GM23338 (cell line): Measurements from ENCODE around the gene TNPO1. TPM values are rescaled to one million over a fixed set of nuclear protein-coding genes. Genes with fewer than 3 reads are reported as not detected.

Experiments
- ATAC-seq: fragments of 200-7000 bp; cut with Tn5 transposase; 3 replicates; pipeline ENCODE4 v1.9.1; 2020
- DNase-seq: peaks from one replicate; pipeline ENCODE4 v3.0.0-alpha.2; 2015; ENCODE audit warnings: low spot score
- H2AFZ ChIP-seq: fragments of 200-600 bp; sonication (generic); 2 replicates; pipeline ENCODE4 v1.8.0; 2016; ENCODE audit warnings: antibody characterized with exemption, mild to moderate bottlenecking, moderate library complexity
- H3F3A ChIP-seq: fragments of 200-600 bp; sonication (generic); replicated peaks from 2 replicates; pipeline ENCODE4 v1.8.0; 2017; ENCODE audit warnings: antibody characterized with exemption, mixed run types, low read depth
- H3K27ac ChIP-seq: fragments of 200-600 bp; sonication (generic); 2 replicates; pipeline ENCODE4 v1.6.1; 2016; ENCODE audit warnings: low read depth
- H3K27me3 ChIP-seq: fragments of 200-600 bp; sonication (generic); 2 replicates; pipeline ENCODE4 v1.8.0; 2016; ENCODE audit warnings: mild to moderate bottlenecking, mixed run types, moderate library complexity; ENCODE audit not compliant: insufficient read depth
- H3K36me3 ChIP-seq: fragments of 200-600 bp; sonication (generic); 2 replicates; pipeline ENCODE4 v1.8.0; 2016; ENCODE audit warnings: mild to moderate bottlenecking; ENCODE audit not compliant: insufficient read depth
- H3K4me1 ChIP-seq: fragments of 200-600 bp; sonication (generic); 2 replicates; pipeline ENCODE4 v1.8.0; 2016; ENCODE audit warnings: mild to moderate bottlenecking, moderate library complexity; ENCODE audit not compliant: insufficient read depth
- H3K4me2 ChIP-seq: fragments of 200-600 bp; sonication (generic); 2 replicates; pipeline ENCODE4 v1.7.1; 2017; ENCODE audit warnings: mixed run types
- H3K4me3 ChIP-seq: fragments of 200-600 bp; sonication (generic); 2 replicates; pipeline ENCODE4 v1.6.1; 2016; ENCODE audit warnings: mixed run types
- H3K79me2 ChIP-seq: fragments of 200-600 bp; sonication (generic); replicated peaks from 2 replicates; pipeline ENCODE4 v1.8.0; 2017; ENCODE audit warnings: mild to moderate bottlenecking; ENCODE audit not compliant: insufficient read depth
- H3K9me2 ChIP-seq: fragments of 200-600 bp; sonication (generic); 2 replicates; pipeline ENCODE4 v1.8.0; 2017; ENCODE audit not compliant: insufficient read depth
- H4K20me1 ChIP-seq: fragments of 200-600 bp; sonication (generic); replicated peaks from 2 replicates; pipeline ENCODE4 v1.8.0; 2017; ENCODE audit warnings: mild to moderate bottlenecking; ENCODE audit not compliant: insufficient read depth
- H3K27ac Mint-ChIP-seq: 2 replicates; pipeline ENCODE4 v1.8.0; 2020; ENCODE audit warnings: inconsistent platforms, mild to moderate bottlenecking, moderate library complexity, mixed read lengths
- H3K27me3 Mint-ChIP-seq: 3 replicates; pipeline ENCODE4 v1.8.0; 2022; ENCODE audit warnings: low read depth, mild to moderate bottlenecking, moderate library complexity, mixed read lengths, inconsistent platforms; ENCODE audit not compliant: insufficient read depth, poor library complexity
- H3K36me3 Mint-ChIP-seq: 3 replicates; pipeline ENCODE4 v1.8.0; 2021; ENCODE audit warnings: low read depth, mild to moderate bottlenecking, inconsistent platforms, moderate library complexity, mixed read lengths
- H3K4me1 Mint-ChIP-seq: 3 replicates; pipeline ENCODE4 v1.8.0; 2020; ENCODE audit warnings: mild to moderate bottlenecking, inconsistent platforms, mixed read lengths
- H3K4me3 Mint-ChIP-seq: 3 replicates; pipeline ENCODE4 v1.8.0; 2021; ENCODE audit warnings: moderate library complexity, mild to moderate bottlenecking, inconsistent platforms, mixed read lengths
- H3K9me3 Mint-ChIP-seq: 3 replicates; pipeline ENCODE4 v1.8.0; 2020; ENCODE audit warnings: moderate library complexity, mild to moderate bottlenecking, inconsistent platforms, mixed read lengths
- CREB1 ChIP-seq: fragments of 250-450 bp; sonication (Bioruptor Pico); IDR thresholded peaks from 2 replicates; pipeline ENCODE4 v1.5.0; 2020; ENCODE audit warnings: low read depth, mild to moderate bottlenecking, moderate library complexity
- CTCF ChIP-seq, 2 experiments: fragments of 200-600 bp in 1 of 2; sonication (generic) in 1 of 2; conservative IDR thresholded peaks; 2 replicates each; pipeline versions ENCODE4 v1.5.1 to v1.6.1; 2016 to 2017; ENCODE audit warnings: antibody characterized with exemption in 2 of 2, low read depth in 2 of 2, mild to moderate bottlenecking in 2 of 2, moderate library complexity in 1 of 2
- ETS1 ChIP-seq: IDR thresholded peaks from 2 replicates; pipeline ENCODE4 v1.6.1; 2016; ENCODE audit warnings: antibody characterized with exemption
- EZH2 ChIP-seq: fragments of 200-600 bp; sonication (generic); IDR thresholded peaks from one replicate; pipeline ENCODE4 v1.8.0; 2017; ENCODE audit warnings: antibody characterized with exemption, mild to moderate bottlenecking, low read depth; ENCODE audit not compliant: unreplicated experiment
- EZH2phosphoT487 ChIP-seq: fragments of 200-600 bp; sonication (generic); IDR thresholded peaks from one replicate; pipeline ENCODE4 v1.8.1; 2018; ENCODE audit warnings: antibody characterized with exemption; ENCODE audit not compliant: unreplicated experiment
- JUNB ChIP-seq: IDR thresholded peaks from one replicate; pipeline ENCODE4 v1.6.1; 2016; ENCODE audit warnings: antibody characterized with exemption; ENCODE audit not compliant: unreplicated experiment
- NANOG ChIP-seq: IDR thresholded peaks from 2 replicates; pipeline ENCODE4 v1.6.1; 2016; ENCODE audit warnings: antibody characterized with exemption, borderline replicate concordance
- POLR2AphosphoS5 ChIP-seq: IDR thresholded peaks from 2 replicates; pipeline ENCODE4 v1.6.1; 2016; ENCODE audit warnings: antibody characterized with exemption, low read depth
- STAT1 ChIP-seq: IDR thresholded peaks from one replicate; pipeline ENCODE4 v1.6.1; 2016; ENCODE audit warnings: antibody characterized with exemption; ENCODE audit not compliant: unreplicated experiment
- ZNF114 ChIP-seq: fragments of 250-450 bp; sonication (Bioruptor Pico); IDR thresholded peaks from 2 replicates; pipeline ENCODE4 v1.5.0; 2020; ENCODE audit warnings: mild to moderate bottlenecking, moderate library complexity
- ZNF331 ChIP-seq: fragments of 250-450 bp; sonication (Bioruptor Pico); IDR thresholded peaks from 2 replicates; pipeline ENCODE4 v1.5.0; 2020; ENCODE audit warnings: low read depth, mild to moderate bottlenecking, moderate library complexity
- polyA plus RNA-seq: library from polyadenylated mRNA; unstranded; fragments of >200 nt; fragmentation: Nextera tagmentation; extraction: Ambion mirVana; gene quantifications from 2 replicates; pipeline ENCODE4 v1.2.1, GENCODE V29; 2016
- total RNA-seq: library from RNA; depleted of rRNA; stranded (reverse); fragments of >200 nt; shearing (Covaris generic); gene quantifications from 2 replicates; pipeline ENCODE4 v1.2.3, GENCODE V29; 2014
- TF ChIP-seq, protein P1 (sequence below): fragments of 250-450 bp; sonication (Bioruptor Pico); IDR thresholded peaks from 2 replicates; pipeline ENCODE4 v1.5.0; 2020; ENCODE audit warnings: mild to moderate bottlenecking, moderate library complexity
- TF ChIP-seq, protein P2 (sequence below): IDR thresholded peaks from one replicate; pipeline ENCODE4 v1.6.1; 2018; ENCODE audit warnings: antibody characterized with exemption; ENCODE audit not compliant: unreplicated experiment

Gene TNPO1
- total and polyA plus RNA-seq, 2 experiments from 2014 or later: 117 to 197 TPM

DNA sequence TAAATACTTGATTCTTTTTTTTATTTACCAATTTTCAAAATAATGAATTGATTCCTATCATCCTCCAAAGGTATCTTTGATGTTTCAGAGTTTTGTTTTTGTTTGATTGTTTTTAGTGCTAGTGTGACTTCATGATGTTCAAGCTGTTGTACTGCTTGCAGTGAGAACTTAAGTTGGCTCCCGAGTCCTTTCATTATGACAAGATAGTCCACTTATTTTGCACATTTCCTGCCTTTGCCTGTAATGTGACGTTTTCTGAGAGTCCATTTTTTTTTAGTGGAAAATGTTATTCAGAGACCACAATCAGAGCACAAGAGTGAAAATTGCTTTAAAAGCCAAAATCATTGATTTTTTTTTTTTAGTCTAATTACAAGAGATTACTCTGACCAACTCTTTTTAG lies 79.3 kb downstream of the TNPO1 start (continued):
- TF ChIP-seq, protein P1, sequence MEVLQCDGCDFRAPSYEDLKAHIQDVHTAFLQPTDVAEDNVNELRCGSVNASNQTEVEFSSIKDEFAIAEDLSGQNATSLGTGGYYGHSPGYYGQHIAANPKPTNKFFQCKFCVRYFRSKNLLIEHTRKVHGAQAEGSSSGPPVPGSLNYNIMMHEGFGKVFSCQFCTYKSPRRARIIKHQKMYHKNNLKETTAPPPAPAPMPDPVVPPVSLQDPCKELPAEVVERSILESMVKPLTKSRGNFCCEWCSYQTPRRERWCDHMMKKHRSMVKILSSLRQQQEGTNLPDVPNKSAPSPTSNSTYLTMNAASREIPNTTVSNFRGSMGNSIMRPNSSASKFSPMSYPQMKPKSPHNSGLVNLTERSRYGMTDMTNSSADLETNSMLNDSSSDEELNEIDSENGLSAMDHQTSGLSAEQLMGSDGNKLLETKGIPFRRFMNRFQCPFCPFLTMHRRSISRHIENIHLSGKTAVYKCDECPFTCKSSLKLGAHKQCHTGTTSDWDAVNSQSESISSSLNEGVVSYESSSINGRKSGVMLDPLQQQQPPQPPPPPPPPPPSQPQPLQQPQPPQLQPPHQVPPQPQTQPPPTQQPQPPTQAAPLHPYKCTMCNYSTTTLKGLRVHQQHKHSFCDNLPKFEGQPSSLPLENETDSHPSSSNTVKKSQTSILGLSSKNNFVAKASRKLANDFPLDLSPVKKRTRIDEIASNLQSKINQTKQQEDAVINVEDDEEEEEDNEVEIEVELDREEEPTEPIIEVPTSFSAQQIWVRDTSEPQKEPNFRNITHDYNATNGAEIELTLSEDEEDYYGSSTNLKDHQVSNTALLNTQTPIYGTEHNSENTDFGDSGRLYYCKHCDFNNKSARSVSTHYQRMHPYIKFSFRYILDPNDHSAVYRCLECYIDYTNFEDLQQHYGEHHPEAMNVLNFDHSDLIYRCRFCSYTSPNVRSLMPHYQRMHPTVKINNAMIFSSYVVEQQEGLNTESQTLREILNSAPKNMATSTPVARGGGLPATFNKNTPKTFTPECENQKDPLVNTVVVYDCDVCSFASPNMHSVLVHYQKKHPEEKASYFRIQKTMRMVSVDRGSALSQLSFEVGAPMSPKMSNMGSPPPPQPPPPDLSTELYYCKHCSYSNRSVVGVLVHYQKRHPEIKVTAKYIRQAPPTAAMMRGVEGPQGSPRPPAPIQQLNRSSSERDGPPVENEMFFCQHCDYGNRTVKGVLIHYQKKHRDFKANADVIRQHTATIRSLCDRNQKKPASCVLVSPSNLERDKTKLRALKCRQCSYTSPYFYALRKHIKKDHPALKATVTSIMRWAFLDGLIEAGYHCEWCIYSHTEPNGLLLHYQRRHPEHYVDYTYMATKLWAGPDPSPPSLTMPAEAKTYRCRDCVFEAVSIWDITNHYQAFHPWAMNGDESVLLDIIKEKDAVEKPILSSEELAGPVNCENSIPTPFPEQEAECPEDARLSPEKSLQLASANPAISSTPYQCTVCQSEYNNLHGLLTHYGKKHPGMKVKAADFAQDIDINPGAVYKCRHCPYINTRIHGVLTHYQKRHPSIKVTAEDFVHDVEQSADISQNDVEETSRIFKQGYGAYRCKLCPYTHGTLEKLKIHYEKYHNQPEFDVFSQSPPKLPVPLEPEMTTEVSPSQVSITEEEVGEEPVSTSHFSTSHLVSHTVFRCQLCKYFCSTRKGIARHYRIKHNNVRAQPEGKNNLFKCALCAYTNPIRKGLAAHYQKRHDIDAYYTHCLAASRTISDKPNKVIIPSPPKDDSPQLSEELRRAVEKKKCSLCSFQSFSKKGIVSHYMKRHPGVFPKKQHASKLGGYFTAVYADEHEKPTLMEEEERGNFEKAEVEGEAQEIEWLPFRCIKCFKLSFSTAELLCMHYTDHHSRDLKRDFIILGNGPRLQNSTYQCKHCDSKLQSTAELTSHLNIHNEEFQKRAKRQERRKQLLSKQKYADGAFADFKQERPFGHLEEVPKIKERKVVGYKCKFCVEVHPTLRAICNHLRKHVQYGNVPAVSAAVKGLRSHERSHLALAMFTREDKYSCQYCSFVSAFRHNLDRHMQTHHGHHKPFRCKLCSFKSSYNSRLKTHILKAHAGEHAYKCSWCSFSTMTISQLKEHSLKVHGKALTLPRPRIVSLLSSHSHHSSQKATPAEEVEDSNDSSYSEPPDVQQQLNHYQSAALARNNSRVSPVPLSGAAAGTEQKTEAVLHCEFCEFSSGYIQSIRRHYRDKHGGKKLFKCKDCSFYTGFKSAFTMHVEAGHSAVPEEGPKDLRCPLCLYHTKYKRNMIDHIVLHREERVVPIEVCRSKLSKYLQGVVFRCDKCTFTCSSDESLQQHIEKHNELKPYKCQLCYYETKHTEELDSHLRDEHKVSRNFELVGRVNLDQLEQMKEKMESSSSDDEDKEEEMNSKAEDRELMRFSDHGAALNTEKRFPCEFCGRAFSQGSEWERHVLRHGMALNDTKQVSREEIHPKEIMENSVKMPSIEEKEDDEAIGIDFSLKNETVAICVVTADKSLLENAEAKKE (CRISPR knock-in tag): no peak
- TF ChIP-seq STAT1 (no peak), CREB1 (CRISPR knock-in tag) (no peak), ZNF331 (CRISPR knock-in tag) (no peak), POLR2AphosphoS5 (no peak), JUNB (no peak), ZNF114 (CRISPR knock-in tag) (no peak), CTCF (conservative IDR thresholded peaks at IDR 0.05; ENCODE audit: low read depth in 2 of 2) (no peak)

- no peak overlapping the region for H3K4me3 ChIP-seq
- H3K4me3 Mint-ChIP-seq: no peak overlapping the region
- no peak overlapping the region for H2AFZ ChIP-seq
- peaks cover 66% of the 10 kb centered on the region for H3K36me3 Mint-ChIP-seq
- H3F3A ChIP-seq: no peaks in the 10 kb centered on the region
- TF ChIP-seq ETS1: no peak
- TF ChIP-seq, protein P2, sequence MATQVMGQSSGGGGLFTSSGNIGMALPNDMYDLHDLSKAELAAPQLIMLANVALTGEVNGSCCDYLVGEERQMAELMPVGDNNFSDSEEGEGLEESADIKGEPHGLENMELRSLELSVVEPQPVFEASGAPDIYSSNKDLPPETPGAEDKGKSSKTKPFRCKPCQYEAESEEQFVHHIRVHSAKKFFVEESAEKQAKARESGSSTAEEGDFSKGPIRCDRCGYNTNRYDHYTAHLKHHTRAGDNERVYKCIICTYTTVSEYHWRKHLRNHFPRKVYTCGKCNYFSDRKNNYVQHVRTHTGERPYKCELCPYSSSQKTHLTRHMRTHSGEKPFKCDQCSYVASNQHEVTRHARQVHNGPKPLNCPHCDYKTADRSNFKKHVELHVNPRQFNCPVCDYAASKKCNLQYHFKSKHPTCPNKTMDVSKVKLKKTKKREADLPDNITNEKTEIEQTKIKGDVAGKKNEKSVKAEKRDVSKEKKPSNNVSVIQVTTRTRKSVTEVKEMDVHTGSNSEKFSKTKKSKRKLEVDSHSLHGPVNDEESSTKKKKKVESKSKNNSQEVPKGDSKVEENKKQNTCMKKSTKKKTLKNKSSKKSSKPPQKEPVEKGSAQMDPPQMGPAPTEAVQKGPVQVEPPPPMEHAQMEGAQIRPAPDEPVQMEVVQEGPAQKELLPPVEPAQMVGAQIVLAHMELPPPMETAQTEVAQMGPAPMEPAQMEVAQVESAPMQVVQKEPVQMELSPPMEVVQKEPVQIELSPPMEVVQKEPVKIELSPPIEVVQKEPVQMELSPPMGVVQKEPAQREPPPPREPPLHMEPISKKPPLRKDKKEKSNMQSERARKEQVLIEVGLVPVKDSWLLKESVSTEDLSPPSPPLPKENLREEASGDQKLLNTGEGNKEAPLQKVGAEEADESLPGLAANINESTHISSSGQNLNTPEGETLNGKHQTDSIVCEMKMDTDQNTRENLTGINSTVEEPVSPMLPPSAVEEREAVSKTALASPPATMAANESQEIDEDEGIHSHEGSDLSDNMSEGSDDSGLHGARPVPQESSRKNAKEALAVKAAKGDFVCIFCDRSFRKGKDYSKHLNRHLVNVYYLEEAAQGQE: no peak
- no peak for TF ChIP-seq EZH2phosphoT487
- TF ChIP-seq POLR2AphosphoS5: no peak
- TF ChIP-seq EZH2: no peak
- no peak for TF ChIP-seq ZNF114 (CRISPR knock-in tag)
- no peak for TF ChIP-seq NANOG
- H3K27ac Mint-ChIP-seq: no peak overlapping the region
- no peaks in the 10 kb centered on the region for H3K9me2 ChIP-seq
- DNase-seq: no peak
- H4K20me1 ChIP-seq: no peaks in the 10 kb centered on the region
- H3K4me2 ChIP-seq: no peak overlapping the region
- no peak overlapping the region for H3K27ac ChIP-seq
- no peaks in the 10 kb centered on the region for H3K4me1 Mint-ChIP-seq
- no peaks in the 10 kb centered on the region for H3K9me3 Mint-ChIP-seq
- peaks cover 46% of the 10 kb centered on the region; the same call in 1 of the 2 replicates for H3K36me3 ChIP-seq
- no peaks in the 10 kb centered on the region for H3K79me2 ChIP-seq
- ATAC-seq: no peak
- H3K4me1 ChIP-seq: no peaks in the 10 kb centered on the region
- H3K27me3 Mint-ChIP-seq: peaks cover 2% of the 10 kb centered on the region
- H3K27me3 ChIP-seq: no peaks in the 10 kb centered on the region
Measured at GRCh38 chr5:72906806-72907205, 90.3 kb downstream of the TNPO1 start.
